Measurements from ENCODE around the gene AUTS2.
"Not testable (repeated sequence)": the region's sequence is repeated elsewhere in the genome, so short reads cannot be mapped to it uniquely, and the experiment has no call there.

Gene AUTS2

DNA sequence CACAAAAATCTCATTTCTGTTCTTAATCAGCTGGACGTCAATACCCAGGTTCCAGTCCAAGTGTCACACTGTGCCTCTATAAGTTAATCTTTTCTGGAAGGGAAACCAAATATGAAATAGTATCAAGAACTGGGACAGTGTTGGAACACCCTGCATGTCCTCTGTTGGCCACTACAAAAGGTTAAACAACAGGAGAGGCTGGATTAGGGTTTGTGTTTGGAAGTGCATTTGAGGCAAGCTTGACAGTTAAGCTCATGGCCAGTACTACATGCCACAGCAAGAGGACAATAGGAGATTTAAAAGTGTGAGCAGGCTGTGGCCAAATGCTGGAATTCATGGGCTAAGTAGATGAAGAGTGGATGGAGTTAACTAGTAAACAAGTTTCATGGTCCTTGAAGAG lies 751.5 kb downstream of the AUTS2 start:
- no peak for DNase-seq (ENCODE audit: low read depth in 2 of 2)

DNA sequence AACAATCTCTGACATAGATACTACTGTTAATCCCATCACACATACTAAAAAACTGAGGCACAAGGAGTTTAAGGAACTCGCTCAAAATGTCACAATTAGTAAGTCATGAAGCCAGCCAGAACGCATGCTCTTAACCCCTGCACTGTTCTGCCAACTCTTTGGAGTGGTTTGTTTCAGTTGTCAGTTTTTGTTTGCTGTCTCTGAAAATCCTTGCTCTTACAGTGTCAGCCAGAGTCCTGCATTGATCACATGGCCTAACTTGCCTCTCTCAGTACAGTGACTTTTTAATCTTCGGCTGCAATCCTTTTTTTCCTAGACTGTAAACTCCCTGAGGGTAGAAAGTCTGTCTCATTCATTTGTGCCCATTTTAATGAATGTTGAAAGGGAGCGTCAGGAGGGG lies 753.8 kb downstream of the AUTS2 start:
- DNase-seq (ENCODE audit: low read depth in 2 of 2) = no peak

DNA sequence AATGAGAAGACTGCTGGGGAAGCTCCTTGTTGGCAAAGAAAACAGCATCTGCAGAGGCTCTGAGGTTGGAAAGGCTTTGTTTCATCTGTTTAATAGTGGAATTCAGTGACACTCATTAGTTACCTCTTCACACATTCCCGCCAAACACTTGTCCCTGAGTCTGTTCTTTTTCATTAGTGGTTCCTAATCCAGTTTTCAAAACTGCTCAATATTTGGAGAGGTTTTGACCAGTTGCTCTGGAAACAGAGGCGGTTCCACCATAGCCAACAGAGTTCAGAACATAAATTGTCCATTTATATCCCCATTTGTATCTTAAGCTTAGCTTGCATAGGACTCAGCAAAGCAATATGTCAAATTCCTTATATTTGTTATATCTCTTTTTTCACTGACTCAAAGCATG lies 754.6 kb downstream of the AUTS2 start:
- no peak for DNase-seq (ENCODE audit: low read depth in 2 of 2)

DNA sequence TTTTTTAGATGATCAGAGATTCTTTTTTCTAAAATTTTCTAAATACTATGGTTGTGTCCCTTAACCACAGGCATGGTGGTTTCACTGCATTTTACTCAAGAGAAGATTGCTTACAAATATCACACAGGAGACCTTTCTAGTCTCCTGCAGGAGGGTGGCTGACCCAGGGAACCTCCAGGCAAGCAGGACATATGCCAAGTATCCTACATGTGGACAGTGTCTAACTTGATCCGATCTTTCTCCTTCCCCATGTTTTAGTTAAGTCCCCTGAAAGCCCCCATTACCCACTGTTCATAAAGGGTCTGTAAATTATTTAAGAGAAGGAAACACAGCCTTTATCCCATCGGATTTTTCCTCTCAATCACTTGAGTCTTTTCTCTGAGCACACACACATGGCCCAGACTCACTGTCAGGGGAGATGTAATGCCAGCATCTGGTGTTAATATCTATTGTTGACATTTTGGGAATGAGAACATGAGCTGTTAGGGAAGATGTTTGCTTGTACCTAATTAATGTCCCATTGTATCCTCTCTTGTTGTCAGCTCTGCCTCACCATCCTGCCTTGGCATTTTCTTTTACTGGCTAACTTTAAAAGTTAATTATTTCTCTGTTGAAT lies 755.2 kb downstream of the AUTS2 start:
- no peak for DNase-seq (ENCODE audit: low read depth in 2 of 2)

DNA sequence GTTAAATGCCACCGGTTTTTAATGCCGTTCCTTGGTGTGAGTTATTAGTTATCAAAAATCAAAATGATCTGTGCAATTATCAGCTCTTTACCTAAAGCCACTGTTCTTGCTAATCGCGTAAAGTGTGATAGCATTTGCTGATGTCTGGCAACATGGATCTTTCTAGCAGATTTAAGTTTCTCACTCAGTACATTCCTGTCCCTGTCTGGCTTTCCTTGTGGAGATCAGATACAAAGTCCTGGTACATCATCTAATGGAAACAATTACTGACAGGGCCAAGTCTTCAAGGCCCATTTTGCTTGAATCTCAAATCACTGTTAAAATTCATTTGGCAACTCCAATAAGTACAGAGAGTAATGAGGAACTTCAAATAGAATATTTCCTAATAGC lies 755.7 kb downstream of the AUTS2 start:
- DNase-seq (ENCODE audit: low read depth in 2 of 2) = no peak

DNA sequence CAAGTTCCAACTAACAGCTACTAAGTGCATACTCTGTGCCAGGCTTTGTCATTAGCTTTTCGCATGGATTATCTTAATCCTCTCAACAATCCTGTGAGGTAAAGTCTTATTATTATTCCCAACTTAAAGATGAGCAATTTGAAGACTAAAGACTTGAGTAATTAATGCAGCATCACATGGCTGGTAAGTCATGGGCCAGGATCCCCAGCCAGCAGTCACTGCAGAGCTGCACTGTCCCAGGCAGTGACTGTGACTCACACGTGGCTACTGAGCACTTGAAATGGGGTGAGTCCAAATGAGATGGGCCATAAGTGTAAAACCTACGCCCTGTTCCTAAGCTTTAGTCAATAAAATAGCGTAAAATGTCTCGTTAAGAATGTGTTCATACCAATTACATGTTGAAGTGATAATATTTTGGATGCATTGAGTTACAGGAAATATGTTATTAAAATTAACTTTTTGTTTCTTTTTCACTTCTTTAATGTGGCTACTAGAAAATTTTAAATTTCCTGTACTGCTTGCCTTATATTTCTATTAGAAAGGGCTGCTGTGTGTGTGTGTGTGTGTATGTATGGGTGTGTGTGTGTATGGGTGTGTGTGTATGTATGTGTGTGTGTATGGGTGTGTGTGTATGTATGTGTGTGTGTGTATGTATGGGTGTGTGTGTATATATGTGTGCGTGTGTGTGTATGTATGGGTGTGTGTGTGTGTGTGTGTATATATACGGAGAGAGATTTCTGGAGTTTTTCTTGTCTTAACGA lies 756.3 kb downstream of the AUTS2 start:
- DNase-seq (ENCODE audit: low read depth in 2 of 2) = no peak

DNA sequence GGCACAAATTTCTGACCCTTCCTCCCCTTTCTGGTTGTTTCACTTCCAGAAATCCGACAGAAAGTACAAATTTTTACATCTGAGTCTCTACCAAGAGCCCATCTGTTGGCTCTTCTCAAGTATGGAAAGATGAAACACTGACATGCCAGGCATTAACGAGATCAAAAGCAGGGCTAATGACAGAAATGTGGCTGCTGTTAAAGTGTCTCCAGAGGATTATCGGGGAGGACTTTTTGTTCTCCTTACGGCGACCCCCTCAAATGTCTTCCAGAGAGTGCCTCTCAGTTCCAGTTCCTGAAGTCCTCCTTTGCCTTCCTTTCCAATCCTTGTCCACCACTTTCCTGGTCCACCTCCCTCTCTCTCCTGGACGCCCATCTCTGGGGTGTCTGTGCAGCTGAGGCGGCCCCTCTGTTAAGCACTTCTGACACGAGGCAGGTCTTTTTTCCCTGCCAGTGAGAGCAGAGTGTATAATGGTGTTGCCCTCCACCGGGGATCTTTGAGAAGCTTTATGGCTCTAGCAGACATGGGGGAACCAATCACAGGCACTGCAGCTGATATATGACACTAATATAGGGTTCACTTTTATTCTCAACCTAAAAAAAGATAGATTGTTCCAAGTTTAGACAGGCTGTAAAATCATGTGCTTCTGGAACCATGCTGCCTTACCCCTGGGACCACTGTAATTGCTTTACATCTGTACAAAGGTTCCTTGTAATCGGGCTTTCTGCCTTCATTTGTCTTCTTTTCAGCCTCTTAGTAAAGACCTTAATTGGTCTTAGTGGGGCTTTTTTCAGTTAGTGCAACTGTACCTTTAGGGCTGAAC lies 757.1 kb downstream of the AUTS2 start:
- no peak for DNase-seq (ENCODE audit: low read depth in 2 of 2)

DNA sequence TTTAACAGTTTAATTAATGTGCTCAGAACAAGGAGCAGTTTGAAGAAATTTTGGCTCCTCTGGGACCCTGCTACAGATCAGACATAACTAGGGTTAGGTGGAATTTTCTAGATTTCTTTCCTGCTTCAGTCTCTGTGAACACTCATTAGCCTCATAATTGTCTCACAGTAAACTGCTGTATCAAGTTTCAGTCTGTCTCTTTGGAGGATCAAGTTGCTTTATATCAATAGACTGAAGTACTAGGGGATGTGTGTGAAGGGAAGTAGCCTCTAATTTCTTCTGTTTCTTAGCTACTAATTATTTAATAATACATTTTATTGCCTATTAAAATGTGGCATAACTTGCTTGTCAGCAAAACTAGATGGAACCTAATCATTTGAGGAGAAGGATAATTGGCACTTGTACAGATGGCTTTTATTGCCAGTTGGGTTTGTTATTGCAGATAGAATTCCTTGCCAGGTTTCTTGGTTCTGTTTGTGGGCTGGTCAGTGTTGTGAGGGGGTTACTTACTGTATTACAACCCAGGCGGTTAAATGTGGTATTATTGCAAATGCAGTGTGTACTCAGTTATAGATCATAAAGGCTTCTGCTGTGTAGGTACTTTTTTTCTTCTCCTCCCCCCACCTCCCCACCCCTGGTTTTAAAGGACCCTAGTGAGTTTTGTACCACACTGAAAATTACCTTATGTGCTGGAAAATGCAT lies 758.0 kb downstream of the AUTS2 start:
- no peak for DNase-seq (ENCODE audit: low read depth in 2 of 2)

DNA sequence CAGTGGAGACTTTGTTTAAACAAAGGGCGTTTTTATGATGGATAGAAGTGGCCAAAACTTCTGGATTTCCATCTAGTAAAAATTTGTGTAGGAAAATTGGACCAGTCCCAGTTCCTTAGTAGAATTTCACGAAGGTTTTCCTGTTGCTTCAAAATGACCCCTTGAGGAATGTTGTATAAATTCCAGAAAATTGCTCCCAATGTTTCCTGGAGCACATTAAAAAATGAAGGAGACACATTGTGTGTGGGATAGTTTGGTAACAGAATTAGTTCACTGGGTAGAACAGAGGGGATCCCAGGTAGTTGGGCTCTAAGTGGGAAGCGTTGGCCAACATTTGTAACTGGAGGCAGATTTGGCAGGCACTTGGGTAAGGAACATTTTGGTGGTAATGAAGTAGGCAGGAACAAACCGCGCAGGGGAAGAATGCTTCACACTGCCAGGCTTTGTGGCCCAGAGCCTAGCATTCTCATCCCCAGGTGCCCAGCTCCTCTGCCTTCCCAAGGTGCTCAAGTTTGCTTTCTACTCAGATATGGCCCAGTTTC lies 758.6 kb downstream of the AUTS2 start:
- DNase-seq (ENCODE audit: low read depth in 2 of 2) = no peak

DNA sequence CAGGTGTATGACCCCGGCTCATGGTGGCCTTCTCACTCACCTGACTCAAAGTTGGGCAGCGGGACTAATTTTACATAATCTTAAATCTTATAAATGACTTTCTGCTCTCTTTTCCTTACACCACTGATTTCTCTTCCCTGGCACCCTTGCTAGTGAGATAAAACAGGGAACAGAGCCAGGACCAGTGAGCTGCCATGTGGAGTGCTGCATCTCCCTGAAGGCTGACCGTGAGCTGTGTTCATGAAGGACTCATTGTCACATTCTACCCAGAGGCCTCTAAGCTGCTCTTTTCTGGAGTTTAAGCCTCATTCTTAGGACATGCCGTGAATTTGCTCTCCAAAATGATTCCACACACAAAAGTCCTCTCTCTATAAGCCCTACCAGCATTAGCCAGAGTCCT lies 762.3 kb downstream of the AUTS2 start:
- DNase-seq (ENCODE audit: low read depth in 2 of 2) = no peak

DNA sequence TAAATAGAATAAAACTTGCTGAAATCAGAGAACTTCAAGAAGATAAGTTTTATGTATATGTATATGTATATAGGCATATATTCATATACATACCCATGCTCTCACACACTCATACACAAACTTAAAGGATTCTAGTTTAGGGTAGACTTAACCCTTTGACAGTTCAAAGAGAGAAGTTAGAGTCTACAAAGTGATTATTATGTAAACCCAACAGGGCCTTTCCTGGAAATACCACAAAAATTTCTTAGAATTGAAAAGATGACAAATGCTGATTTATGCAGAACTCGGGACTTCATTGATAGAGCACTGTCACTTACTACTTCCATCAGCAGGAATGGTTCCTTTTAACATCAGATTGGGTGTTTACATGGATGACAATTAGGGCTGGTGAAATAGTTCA lies 763.5 kb downstream of the AUTS2 start:
- DNase-seq (ENCODE audit: low read depth in 2 of 2) = no peak

DNA sequence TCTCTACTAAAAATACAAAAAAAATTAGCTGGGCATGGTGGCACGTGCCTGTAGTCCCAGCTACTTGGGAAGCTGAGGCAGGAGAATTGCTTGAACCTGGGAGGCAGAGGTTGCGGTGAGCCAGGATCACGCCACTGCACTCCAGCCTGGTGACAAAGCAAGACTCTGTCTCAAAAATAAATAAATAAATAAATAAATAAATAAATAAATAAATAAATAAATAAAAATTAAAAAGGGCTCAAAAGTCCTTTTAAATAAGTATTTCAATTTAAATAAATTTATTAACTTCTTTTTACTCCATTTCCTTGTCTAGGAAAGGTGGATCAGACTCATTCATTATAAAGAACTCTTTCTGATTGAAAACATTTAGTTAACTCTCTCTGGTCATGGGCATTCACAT lies 766.1 kb downstream of the AUTS2 start:
- not testable (repeated sequence) for DNase-seq (ENCODE audit: low read depth in 2 of 2)

DNA sequence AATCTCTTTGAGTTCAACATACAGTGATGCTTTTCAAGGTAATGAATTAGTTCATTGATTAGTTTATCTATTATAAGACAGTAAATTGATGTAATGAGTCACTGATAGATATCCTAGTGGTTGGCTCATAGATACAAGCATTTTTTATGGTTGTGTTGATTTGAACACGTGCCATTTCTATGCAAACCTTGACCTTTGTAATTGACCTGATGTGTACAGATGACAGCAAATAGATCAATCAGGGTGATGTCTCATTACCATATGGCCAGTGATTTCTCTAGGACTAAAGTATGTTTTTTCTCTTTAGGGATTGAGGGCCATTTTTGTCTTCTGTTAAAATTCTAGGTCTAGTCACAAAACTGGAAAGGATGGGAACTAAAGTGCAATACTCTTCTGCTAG lies 773.4 kb downstream of the AUTS2 start:
- no peak for DNase-seq (ENCODE audit: low read depth in 2 of 2)

DNA sequence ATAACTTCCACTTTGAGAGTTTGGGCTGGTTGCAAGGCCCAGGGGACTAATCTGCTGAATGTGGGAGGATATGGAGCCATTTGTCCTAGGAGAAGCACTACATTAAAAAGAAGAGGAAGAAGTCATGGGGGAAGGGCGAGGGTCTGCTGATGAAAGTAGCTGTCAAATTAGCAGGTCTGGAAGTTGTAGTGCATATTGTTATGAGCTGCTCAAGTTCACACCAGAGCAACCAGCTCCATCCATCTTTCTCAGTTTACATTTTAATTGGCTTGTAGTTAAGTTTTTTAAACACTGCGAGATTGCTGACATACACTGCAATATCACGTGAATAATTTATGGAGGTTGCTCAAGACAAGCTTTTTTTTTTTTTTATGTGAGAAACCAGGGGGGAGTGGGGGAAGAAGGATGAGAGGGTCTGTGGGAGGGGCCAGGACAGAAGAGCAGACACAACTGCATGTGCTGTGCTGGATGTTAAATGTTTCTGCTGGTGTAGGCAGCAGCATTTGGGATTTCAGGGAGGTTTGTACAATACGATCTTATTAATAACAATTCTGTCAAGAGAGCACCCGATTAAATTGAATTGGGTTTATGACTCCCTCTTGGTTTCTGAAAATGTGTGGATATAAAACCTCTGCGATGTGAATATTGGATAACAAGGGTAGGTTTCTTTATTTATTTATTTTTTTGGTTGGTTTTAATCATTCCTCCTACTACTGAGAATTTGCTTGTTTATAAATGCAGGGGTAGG lies 774.7 kb downstream of the AUTS2 start:
- no peak for DNase-seq (ENCODE audit: low read depth in 2 of 2)

DNA sequence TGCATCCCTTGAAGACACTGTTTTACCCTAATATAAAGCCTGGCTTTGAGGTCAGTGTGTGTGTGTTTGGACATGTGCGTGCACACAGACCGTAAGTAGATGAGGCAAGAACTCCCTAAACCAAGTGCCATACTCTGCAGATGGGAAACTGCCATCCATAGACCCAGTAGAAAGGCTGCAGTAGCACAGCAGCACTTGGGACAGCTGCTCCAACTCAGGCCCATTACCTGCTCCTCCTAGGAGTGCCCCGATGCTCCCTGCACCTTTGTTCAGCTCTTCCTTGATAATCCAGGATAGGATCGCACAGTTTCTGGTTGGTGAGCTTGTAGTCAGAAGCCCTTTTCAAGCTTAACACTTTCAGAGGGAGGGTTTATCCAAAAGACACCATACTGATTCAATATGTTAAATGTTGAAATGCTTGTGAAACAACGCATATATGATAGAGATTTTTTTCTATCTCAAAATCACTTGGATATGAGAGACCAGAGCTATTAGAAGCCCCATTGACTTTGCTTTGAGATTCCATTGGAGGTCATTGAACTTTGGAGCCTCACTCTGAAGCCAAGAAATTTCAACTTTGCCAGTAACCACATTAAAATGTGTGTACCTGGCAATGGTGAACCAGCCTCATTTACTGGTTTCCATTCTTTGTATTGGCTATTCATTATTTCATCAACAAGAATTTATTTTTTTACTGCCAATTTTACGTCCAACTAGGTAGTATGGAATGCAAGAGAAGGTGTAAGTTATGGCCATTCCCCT lies 776.7 kb downstream of the AUTS2 start:
- no peak for DNase-seq (ENCODE audit: low read depth in 2 of 2)

DNA sequence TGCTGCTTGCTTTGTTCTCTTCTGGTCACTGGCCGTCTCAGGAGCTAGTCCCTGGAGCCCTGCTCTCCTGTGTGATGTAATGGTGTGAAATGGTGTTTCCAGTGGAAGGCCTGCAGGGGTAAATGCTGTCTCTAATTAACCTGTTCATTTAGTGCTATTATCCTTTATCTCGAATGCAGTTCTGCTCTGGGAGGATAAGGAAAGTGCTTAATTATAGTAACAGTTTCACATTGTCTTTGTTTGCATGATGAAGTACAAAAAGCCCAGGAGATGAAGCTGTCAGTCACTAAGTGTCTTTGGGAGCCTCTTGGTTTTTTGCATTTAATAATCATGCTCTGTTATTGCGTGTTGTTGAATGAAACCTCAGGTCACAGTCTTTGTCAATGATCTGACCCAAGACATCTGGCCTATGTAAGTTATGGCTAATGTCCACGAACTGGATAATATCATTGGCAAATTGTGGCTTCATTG lies 778.3 kb downstream of the AUTS2 start:
- no peak for DNase-seq (ENCODE audit: low read depth in 2 of 2)

DNA sequence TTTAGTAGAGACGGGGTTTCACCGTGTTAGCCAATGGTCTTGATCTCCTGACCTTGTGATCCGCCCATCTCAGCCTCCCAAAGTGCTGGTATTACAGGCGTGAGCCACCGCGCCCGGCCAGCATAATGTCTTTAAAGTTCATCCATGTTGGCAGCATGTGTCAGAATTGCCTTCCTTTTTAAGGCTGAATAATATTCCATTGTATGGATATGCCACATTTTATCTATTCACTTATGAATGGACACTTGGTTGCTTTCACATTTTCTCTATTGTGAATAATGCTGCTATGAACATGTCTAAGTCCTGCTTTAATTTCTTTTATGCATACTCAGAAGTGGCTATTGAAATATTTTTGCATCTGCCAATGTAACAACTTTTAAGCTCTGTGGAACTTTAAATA lies 779.7 kb downstream of the AUTS2 start:
- no peak for DNase-seq (ENCODE audit: low read depth in 2 of 2)

DNA sequence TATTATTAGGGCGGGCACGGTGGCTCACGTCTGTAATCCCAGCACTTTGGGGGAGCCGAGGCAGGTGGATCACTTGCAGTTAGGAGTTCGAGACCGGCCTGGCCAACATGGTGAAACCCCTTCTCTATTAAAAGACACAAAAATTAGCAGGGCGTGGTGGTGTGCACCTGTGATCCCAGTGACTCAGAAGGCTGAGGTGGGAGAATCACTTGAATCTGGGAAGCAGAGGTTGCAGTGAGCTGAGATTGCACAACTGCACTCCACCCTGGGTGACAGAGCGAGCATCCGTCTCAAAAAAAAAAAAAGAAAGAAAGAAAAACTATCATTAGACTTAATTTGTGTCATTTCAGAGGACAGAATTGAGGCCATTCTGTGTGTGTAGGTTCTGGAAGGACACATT lies 780.9 kb downstream of the AUTS2 start:
- no peak for DNase-seq (ENCODE audit: low read depth in 2 of 2)

DNA sequence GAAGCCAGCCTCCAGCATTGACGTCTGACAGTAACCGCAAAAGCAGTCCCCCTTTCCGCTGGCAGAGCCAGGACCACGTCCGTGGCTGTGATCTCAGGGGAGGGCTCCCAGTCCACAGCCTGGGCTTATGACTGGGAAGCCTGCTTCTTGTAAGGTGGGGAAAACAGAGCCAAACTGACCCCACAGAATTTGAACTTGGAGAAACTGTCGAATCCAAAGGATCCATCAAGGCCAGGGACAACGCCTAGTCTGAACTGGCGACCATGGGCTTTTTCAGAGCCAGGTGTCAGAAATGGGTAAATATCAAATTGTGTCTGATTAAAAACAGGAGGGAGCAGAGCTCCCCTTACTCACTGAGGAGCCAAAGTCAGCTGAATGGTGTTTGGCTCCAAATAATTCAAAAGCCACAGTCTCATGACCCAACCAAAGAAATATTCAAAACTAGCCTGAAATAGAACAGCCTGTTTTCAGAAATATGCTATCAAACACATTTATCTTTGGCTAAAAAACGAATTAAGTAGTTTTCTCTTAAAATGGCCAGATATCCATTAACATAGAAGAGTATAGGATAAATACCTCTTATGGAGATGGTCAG lies 782.2 kb downstream of the AUTS2 start:
- no peak for DNase-seq (ENCODE audit: low read depth in 2 of 2)
